SH-SY5Y (cell line): ENCODE measurements around the gene FITM2.

Source experiments
- GATA2 ChIP-seq: IDR thresholded peaks from 2 replicates; pipeline ENCODE4 v1.6.1; 2011; ENCODE audit warnings: mild to moderate bottlenecking, low read depth, low read length
- GATA3 ChIP-seq: IDR thresholded peaks from 2 replicates; pipeline ENCODE4 v1.6.1; 2011; ENCODE audit warnings: low read depth, mild to moderate bottlenecking, low read length, moderate library complexity

- TF ChIP-seq GATA2: no peak
- no peak for TF ChIP-seq GATA3
These were observed 989 bp downstream of the FITM2 start for GRCh38 chr20:44309763-44310663.
